HUES48 (cell line): ENCODE measurements around the gene SPNS1.
"Not testable (repeated sequence)": the region's sequence is repeated elsewhere in the genome, so short reads cannot be mapped to it uniquely, and the experiment has no call there.

Experiments
- H3K27ac ChIP-seq: one replicate; pipeline ENCODE4 v1.7.0; 2013; ENCODE audit warnings: low read depth, low read length, inconsistent platforms
- H3K27me3 ChIP-seq: 2 replicates; pipeline ENCODE4 v1.6.1; 2013; ENCODE audit warnings: mild to moderate bottlenecking, low read length; ENCODE audit not compliant: control insufficient read depth, insufficient read depth
- H3K36me3 ChIP-seq: 2 replicates; pipeline ENCODE4 v1.6.1; 2013; ENCODE audit warnings: low read length; ENCODE audit not compliant: control insufficient read depth, insufficient read depth
- H3K4me1 ChIP-seq: 2 replicates; pipeline ENCODE4 v1.6.1; 2013; ENCODE audit warnings: mild to moderate bottlenecking, low read length; ENCODE audit not compliant: control insufficient read depth, insufficient read depth
- H3K4me3 ChIP-seq: 2 replicates; pipeline ENCODE4 v1.5.1; 2013; ENCODE audit warnings: mild to moderate bottlenecking, low read depth, low read length
- H3K9ac ChIP-seq: 2 replicates; pipeline ENCODE4 v1.6.1; 2013; ENCODE audit warnings: mild to moderate bottlenecking, low read depth, low read length, moderate library complexity
- H3K9me3 ChIP-seq: 2 replicates; pipeline ENCODE4 v1.6.1; 2013; ENCODE audit warnings: low read length; ENCODE audit not compliant: control insufficient read depth, insufficient read depth

The SPNS1 gene

GRCh38 chr16:28935924-28936783 lies 38.4 kb upstream of the SPNS1 start:
- peak overlapping the region; percentile 54; the same call in 1 of the 2 replicates for H3K4me3 ChIP-seq

GRCh38 chr16:28936784-28937155 lies 37.8 kb upstream of the SPNS1 start:
- Histone ChIP-seq H3K36me3 (no peaks in the 10 kb centered on the region), H3K9ac (no peak overlapping the region), H3K4me3 (no peak overlapping the region)

More at GRCh38 chr16:28935924-28936783, 38.4 kb upstream of the SPNS1 start:
- Histone ChIP-seq H3K27ac (no peak overlapping the region), H3K27me3 (no peaks in the 10 kb centered on the region), H3K36me3 (no peaks in the 10 kb centered on the region), H3K9ac (no peak overlapping the region), H3K9me3 (no peaks in the 10 kb centered on the region), H3K4me1 (peaks cover 4% of the 10 kb centered on the region; the same call in 1 of the 2 replicates)

GRCh38 chr16:28937222-28937876 lies 37.2 kb upstream of the SPNS1 start:
- Histone ChIP-seq H3K27ac (no peak overlapping the region), H3K4me1 (peaks cover 4% of the 10 kb centered on the region; the same call in 1 of the 2 replicates), H3K36me3 (no peaks in the 10 kb centered on the region), H3K4me3 (no peak overlapping the region), H3K9ac (no peak overlapping the region), H3K27me3 (no peaks in the 10 kb centered on the region), H3K9me3 (no peaks in the 10 kb centered on the region)

More at GRCh38 chr16:28936784-28937155, 37.8 kb upstream of the SPNS1 start:
- Histone ChIP-seq H3K4me1 (peaks cover 4% of the 10 kb centered on the region; the same call in 1 of the 2 replicates), H3K9me3 (no peaks in the 10 kb centered on the region), H3K27me3 (no peaks in the 10 kb centered on the region), H3K27ac (no peak overlapping the region)

- Histone ChIP-seq H3K27me3 (no peaks in the 10 kb centered on the region), H3K4me3 (no peak overlapping the region), H3K27ac (no peak overlapping the region), H3K4me1 (peaks cover 4% of the 10 kb centered on the region; the same call in 1 of the 2 replicates), H3K9ac (no peak overlapping the region), H3K9me3 (no peaks in the 10 kb centered on the region), H3K36me3 (no peaks in the 10 kb centered on the region)
Observed at GRCh38 chr16:28938721-28939120, 35.9 kb upstream of the SPNS1 start.

GRCh38 chr16:28939825-28940224 lies 34.8 kb upstream of the SPNS1 start:
- not testable (repeated sequence) for H3K27me3 ChIP-seq, H3K9ac ChIP-seq, H3K4me3 ChIP-seq, H3K36me3 ChIP-seq, H3K27ac ChIP-seq, H3K9me3 ChIP-seq, H3K4me1 ChIP-seq

- Histone ChIP-seq H3K4me3 (no peak overlapping the region), H3K9ac (no peak overlapping the region), H3K36me3 (no peaks in the 10 kb centered on the region), H3K4me1 (peaks cover 3% of the 10 kb centered on the region; the same call in 1 of the 2 replicates), H3K9me3 (no peaks in the 10 kb centered on the region), H3K27ac (no peak overlapping the region), H3K27me3 (no peaks in the 10 kb centered on the region)
Observed at GRCh38 chr16:28943281-28943680, 31.3 kb upstream of the SPNS1 start.

GRCh38 chr16:28946681-28947080 lies 27.9 kb upstream of the SPNS1 start:
- Histone ChIP-seq H3K36me3 (no peaks in the 10 kb centered on the region), H3K4me3 (no peak overlapping the region), H3K27me3 (no peaks in the 10 kb centered on the region), H3K9me3 (no peaks in the 10 kb centered on the region), H3K9ac (no peak overlapping the region), H3K27ac (no peak overlapping the region), H3K4me1 (peaks cover 3% of the 10 kb centered on the region; the same call in 1 of the 2 replicates)

GRCh38 chr16:28950648-28951409 lies 23.7 kb upstream of the SPNS1 start, which contains the start of gene NFATC2IP:
NFATC2IP (plus strand) TSS chr16:28950937; CDS start chr16:28951012, 75 bp downstream.
- H3K27me3 ChIP-seq: no peaks in the 10 kb centered on the region
- no peaks in the 10 kb centered on the region for H3K9me3 ChIP-seq
- H3K27ac ChIP-seq: peak within 1 kb of the TSS; percentile 81

GRCh38 chr16:28951410-28951943 lies 23.1 kb upstream of the SPNS1 start:
- Histone ChIP-seq H3K27ac (peak overlapping the region; percentile 81), H3K36me3 (peaks cover 44% of the 10 kb centered on the region), H3K27me3 (no peaks in the 10 kb centered on the region), H3K9ac (peak overlapping the region; percentile 72), H3K4me3 (peak overlapping the region; percentile 74), H3K9me3 (no peaks in the 10 kb centered on the region), H3K4me1 (no peaks in the 10 kb centered on the region)

More at GRCh38 chr16:28950648-28951409, 23.7 kb upstream of the SPNS1 start, which contains the start of gene NFATC2IP:
- Histone ChIP-seq H3K4me1 (no peaks in the 10 kb centered on the region), H3K4me3 (peak within 1 kb of the TSS; percentile 74), H3K9ac (peak within 1 kb of the TSS; percentile 72), H3K36me3 (peaks cover 38% of the 10 kb centered on the region)

- H3K9ac ChIP-seq: no peak overlapping the region
- no peaks in the 10 kb centered on the region for H3K4me1 ChIP-seq
- H3K36me3 ChIP-seq: peaks cover 89% of the 10 kb centered on the region
- H3K9me3 ChIP-seq: no peaks in the 10 kb centered on the region
- H3K27me3 ChIP-seq: no peaks in the 10 kb centered on the region
- H3K4me3 ChIP-seq: no peak overlapping the region
- H3K27ac ChIP-seq: no peak overlapping the region
Observed at GRCh38 chr16:28958216-28958615, 16.4 kb upstream of the SPNS1 start.
